T-helper 1 cell treated with Interleukin-12 subunit alpha and Interleukin-12 subunit beta and Interleukin-4 antibody, amounts not matched to agents 30 ng/mL and 1 ng/mL, for 36 hours (primary cell): Measurements from ENCODE around the gene MOSPD3. TPM values are rescaled to one million over a fixed set of nuclear protein-coding genes. Genes with fewer than 3 reads are reported as not detected.

Experiments used
- intact Hi-C: fragments of 100-400 bp; cut with micrococcal nuclease; formaldehyde crosslinking; loops from one replicate; pipeline ENCODE4 v1.15.1; 2024
- total RNA-seq: library from RNA; stranded (reverse); gene quantifications from 2 replicates; pipeline ENCODE4 v1.2.3, GENCODE V29; 2022

MOSPD3 gene
- 44.0 and 44.4 TPM in 2 replicates for total RNA-seq

GRCh38 chr7:100611983-100612729, at the start of gene MOSPD3:
Gene MOSPD3, plus strand, starts transcription at chr7:100612540. Its CDS starts 252 bp downstream, at chr7:100612792.
- intact Hi-C loops: loop anchor here (1.0 to 5.0 kb wide), 12 partner anchors 8 to 640 kb away; partner anchors contain the start of genes ACTL6B, FBXO24, GNB2 and LRCH4

- intact Hi-C loops: no loop called here
Measured at GRCh38 chr7:100563100-100563564, 49.2 kb upstream of the MOSPD3 start.

- intact Hi-C loops: loop anchor here (1.0 kb wide), 3 partner anchors 22 to 161 kb away; partner anchors contain the start of genes FBXO24 and LRCH4
Measured at GRCh38 chr7:100563809-100564400, 48.4 kb upstream of the MOSPD3 start.

- intact Hi-C loops: loop anchor here (1.0 kb wide), 3 partner anchors 22 to 161 kb away; partner anchors contain the start of genes FBXO24 and LRCH4
Measured at GRCh38 chr7:100564405-100564804, 47.9 kb upstream of the MOSPD3 start.

- intact Hi-C loops: no loop called here
Measured at GRCh38 chr7:100565133-100565571, 47.2 kb upstream of the MOSPD3 start.

- intact Hi-C loops: no loop called here
Measured at GRCh38 chr7:100566018-100566531, 46.3 kb upstream of the MOSPD3 start.

- intact Hi-C loops: no loop called here
Measured at GRCh38 chr7:100567031-100567730, 45.2 kb upstream of the MOSPD3 start.

GRCh38 chr7:100567751-100568175, 44.6 kb upstream of the MOSPD3 start:
- intact Hi-C loops: no loop called here

GRCh38 chr7:100568176-100568895, 44.0 kb upstream of the MOSPD3 start:
- intact Hi-C loops: no loop called here

- intact Hi-C loops: no loop called here
Measured at GRCh38 chr7:100568896-100569844, 43.2 kb upstream of the MOSPD3 start.

GRCh38 chr7:100570954-100571828, 41.1 kb upstream of the MOSPD3 start:
- intact Hi-C loops: loop anchor here (1.0 kb wide), 1 partner anchor 12 kb away; no protein-coding TSS in a partner anchor

GRCh38 chr7:100571829-100572116, 40.6 kb upstream of the MOSPD3 start:
- intact Hi-C loops: no loop called here

- intact Hi-C loops: no loop called here
Measured at GRCh38 chr7:100572281-100572948, 39.9 kb upstream of the MOSPD3 start.

GRCh38 chr7:100572949-100573675, 39.2 kb upstream of the MOSPD3 start:
- intact Hi-C loops: no loop called here

GRCh38 chr7:100573691-100574361, 38.5 kb upstream of the MOSPD3 start, which contains the start of gene SAP25:
Gene SAP25, minus strand, starts transcription at chr7:100573900. Its CDS starts 158 bp downstream, at chr7:100573742.
- intact Hi-C loops: no loop called here

- intact Hi-C loops: no loop called here
Measured at GRCh38 chr7:100574362-100575205, 37.8 kb upstream of the MOSPD3 start.
